Measurements from ENCODE around the gene CCNG2. TPM values are rescaled to one million over a fixed set of nuclear protein-coding genes. Genes with fewer than 3 reads are reported as not detected.

The CCNG2 gene
- total RNA-seq, 2 experiments from 2014 or later: 21.6 to 22.5 TPM

DNA sequence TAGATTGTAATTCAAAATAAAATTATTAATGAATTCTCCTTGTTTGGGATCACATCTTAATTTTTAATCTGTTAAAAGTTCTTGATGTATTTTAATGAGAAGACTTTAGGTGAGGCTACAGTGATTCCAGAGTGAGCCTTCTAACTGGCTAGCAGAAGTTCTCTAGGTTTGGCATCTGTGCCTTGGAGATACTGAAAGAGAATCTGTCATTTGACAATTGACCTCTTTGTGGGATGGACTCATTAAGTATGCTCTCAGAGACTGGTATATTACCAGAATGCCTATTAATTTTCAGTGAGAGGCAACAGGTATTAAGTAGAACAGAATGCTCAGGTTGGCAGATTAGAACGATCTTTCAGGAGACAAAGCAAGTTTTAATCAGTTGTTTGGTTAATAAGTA lies 10.2 kb downstream of the CCNG2 start:
- intact Hi-C loops (cut with micrococcal nuclease): no loop called here
- Mint-ChIP-seq H3K4me1 (ENCODE audit: low read depth) (no peaks in the 10 kb centered on the region), H3K9me3 (no peaks in the 10 kb centered on the region), H3K36me3 (ENCODE audit: low read depth) (peaks cover 4% of the 10 kb centered on the region), H3K27ac (no peak overlapping the region), H3K27me3 (ENCODE audit: low read depth) (no peaks in the 10 kb centered on the region), H3K4me3 (no peak overlapping the region)
- CTCF ChIA-PET: no interaction called here
- no peak for DNase-seq

DNA sequence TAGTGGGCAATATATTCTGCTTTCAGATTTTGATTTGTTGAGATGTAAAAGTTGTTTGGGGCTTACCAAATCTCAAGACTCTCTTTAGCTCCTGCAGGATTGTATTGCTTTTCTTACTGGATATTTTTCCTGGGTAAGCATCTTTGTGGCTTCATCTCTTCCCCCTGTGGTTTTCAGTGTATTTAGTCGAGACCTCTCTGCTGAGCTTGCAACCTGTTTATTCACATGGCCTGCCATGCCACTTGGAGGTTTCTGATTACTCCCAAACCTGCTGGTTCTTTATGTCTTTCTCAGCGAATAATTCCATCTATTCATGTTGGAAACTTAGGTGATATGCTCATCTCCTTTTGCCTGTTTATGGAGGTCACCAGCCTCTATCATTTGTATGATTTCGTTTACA lies 10.9 kb downstream of the CCNG2 start:
- Mint-ChIP-seq H3K27ac (no peak overlapping the region), H3K4me3 (no peak overlapping the region), H3K4me1 (ENCODE audit: low read depth) (no peaks in the 10 kb centered on the region), H3K9me3 (no peaks in the 10 kb centered on the region), H3K36me3 (ENCODE audit: low read depth) (peaks cover 4% of the 10 kb centered on the region), H3K27me3 (ENCODE audit: low read depth) (no peaks in the 10 kb centered on the region)
- CTCF ChIA-PET: interaction anchor here (1.0 kb wide), 1 partner anchor 8 kb away, joined by 3 read pairs; no protein-coding TSS in a partner anchor
- intact Hi-C loops (cut with micrococcal nuclease): no loop called here
- DNase-seq: no peak

DNA sequence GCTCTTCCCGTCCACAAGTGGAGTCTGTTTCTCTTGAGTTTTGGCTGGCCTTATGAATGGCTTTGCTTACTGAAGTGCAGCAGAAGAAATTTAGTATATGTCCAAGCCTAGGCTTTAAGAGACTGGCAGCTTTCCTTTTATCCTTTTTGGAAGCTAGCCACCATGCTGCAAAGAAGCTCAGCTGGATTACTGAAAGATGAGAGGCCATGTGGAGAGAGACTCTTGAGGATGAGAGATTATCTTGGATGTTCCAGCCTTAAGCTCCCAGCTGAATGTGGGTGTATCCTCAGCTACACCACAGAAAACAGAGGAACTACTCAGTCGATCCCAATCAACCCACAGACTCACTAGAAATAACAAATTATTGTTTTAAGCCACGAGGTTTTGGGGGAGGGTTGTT lies 12.5 kb downstream of the CCNG2 start:
- no peaks in the 10 kb centered on the region for H3K9me3 Mint-ChIP-seq
- no peak overlapping the region for H3K4me3 Mint-ChIP-seq
- no peaks in the 10 kb centered on the region for H3K27me3 Mint-ChIP-seq (ENCODE audit: low read depth)
- peaks cover 1% of the 10 kb centered on the region for H3K36me3 Mint-ChIP-seq (ENCODE audit: low read depth)
- CTCF ChIA-PET: interaction anchor here (1.0 kb wide), 1 partner anchor 73 kb away, joined by 3 read pairs; no protein-coding TSS in a partner anchor
- no peaks in the 10 kb centered on the region for H3K4me1 Mint-ChIP-seq (ENCODE audit: low read depth)
- H3K27ac Mint-ChIP-seq: no peak overlapping the region
- intact Hi-C loops (cut with micrococcal nuclease): no loop called here
- no peak for DNase-seq

DNA sequence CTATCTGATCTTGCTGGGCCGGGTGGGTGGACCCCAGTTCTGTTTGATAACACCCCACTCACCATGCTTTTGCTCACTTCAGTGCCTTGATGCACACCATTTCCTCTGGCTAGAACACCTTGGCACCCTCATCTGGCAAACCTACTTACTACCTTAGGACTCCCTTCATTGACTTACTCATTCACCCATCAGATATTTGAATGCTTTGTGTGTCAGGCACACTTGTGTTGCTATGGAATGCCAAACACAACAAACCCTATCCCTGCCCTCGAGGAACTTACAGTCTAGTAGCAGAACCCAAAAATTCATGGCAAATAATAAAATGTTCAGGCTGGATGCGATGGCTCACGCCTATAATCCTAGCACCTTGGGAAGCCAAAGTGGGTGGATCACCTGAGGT lies 13.9 kb downstream of the CCNG2 start:
- CTCF ChIA-PET: no interaction called here

DNA sequence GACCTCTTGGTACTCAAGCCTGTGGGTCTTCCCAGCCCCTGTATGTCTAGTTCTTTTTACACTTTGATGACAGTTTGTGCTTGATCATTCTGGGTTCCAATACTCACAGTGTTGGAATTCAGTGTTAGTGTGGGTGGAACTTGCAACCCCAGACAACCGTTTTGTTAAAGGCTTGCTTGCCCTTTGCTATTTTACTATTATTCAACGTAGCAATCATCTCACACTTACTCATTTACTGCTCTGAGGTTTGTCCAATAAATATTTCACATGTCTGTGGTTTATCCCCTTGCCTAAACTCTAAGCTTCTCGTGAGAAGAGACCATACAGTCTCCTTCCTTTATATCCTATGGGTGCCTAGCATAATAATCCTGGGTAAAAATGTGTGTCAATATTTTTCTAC lies 15.3 kb downstream of the CCNG2 start:
- no peaks in the 10 kb centered on the region for H3K27me3 Mint-ChIP-seq (ENCODE audit: low read depth)
- intact Hi-C loops (cut with micrococcal nuclease): no loop called here
- H3K36me3 Mint-ChIP-seq (ENCODE audit: low read depth): peaks cover 1% of the 10 kb centered on the region
- H3K4me3 Mint-ChIP-seq: no peak overlapping the region
- H3K4me1 Mint-ChIP-seq (ENCODE audit: low read depth): no peaks in the 10 kb centered on the region
- CTCF ChIA-PET: no interaction called here
- H3K27ac Mint-ChIP-seq: no peak overlapping the region
- no peak for DNase-seq
- no peaks in the 10 kb centered on the region for H3K9me3 Mint-ChIP-seq

More for the DNA sequence above, 13.9 kb downstream of the CCNG2 start:
- Mint-ChIP-seq H3K36me3 (ENCODE audit: low read depth) (peaks cover 1% of the 10 kb centered on the region), H3K4me3 (no peak overlapping the region), H3K9me3 (no peaks in the 10 kb centered on the region), H3K4me1 (ENCODE audit: low read depth) (no peaks in the 10 kb centered on the region), H3K27me3 (ENCODE audit: low read depth) (no peaks in the 10 kb centered on the region), H3K27ac (no peak overlapping the region)
- DNase-seq: no peak
- intact Hi-C loops (cut with micrococcal nuclease): no loop called here

DNA sequence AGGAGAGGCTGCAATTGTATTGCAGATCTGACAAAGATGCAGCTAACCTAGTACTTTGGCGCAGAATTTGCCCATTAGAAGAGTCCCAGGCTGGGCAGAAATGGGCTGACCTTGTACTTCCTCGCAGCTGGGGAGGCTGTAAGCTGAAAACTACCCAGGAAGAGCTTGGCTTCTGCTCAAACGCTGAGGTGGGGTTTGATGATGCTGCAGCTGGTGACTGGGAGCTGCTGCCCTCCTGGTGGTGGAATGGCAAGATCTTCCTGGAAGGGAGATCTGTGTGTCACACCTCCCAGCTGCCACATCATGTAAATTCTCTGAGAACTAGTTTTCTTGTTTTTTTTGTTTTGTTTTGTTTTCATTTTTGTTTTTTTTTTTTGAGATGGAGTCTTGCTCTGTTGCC lies 17.4 kb downstream of the CCNG2 start:
- H3K9me3 Mint-ChIP-seq: no peaks in the 10 kb centered on the region
- intact Hi-C loops (cut with micrococcal nuclease): no loop called here
- no peak overlapping the region for H3K4me3 Mint-ChIP-seq
- CTCF ChIA-PET: interaction anchor here (1.5 kb wide), 1 partner anchor 29 kb away, joined by 8 read pairs; no protein-coding TSS in a partner anchor
- H3K27ac Mint-ChIP-seq: no peak overlapping the region
- no peaks in the 10 kb centered on the region for H3K27me3 Mint-ChIP-seq (ENCODE audit: low read depth)
- H3K36me3 Mint-ChIP-seq (ENCODE audit: low read depth): no peaks in the 10 kb centered on the region
- no peak for DNase-seq
- H3K4me1 Mint-ChIP-seq (ENCODE audit: low read depth): no peaks in the 10 kb centered on the region

DNA sequence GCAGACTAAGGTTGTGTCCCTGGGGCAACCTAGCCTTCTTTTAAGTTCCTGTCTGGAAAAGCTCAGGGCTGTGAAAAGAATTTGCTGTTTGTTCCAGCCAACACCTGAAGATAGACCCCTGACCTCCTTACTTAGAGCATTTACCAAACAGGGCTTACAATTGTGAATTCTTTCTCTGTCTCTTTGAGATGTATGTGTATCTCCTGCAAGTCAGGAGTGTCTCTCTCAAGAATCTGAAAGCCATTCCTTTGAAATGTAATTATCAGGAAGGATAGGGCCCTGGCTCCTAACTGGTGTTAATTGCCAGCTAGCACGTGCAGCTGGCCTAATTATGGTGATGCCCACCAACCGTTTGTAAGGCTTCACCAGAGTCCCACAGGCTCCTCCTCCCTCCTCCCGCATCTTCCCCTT lies 18.2 kb downstream of the CCNG2 start:
- no peak for DNase-seq
- CTCF ChIA-PET: interaction anchor here (0.7 to 0.8 kb wide), 2 partner anchors 18 to 80 kb away, joined by 3 read pairs; no protein-coding TSS in a partner anchor
- intact Hi-C loops (cut with micrococcal nuclease): no loop called here
- Mint-ChIP-seq H3K36me3 (ENCODE audit: low read depth) (no peaks in the 10 kb centered on the region), H3K4me1 (ENCODE audit: low read depth) (no peaks in the 10 kb centered on the region), H3K27me3 (ENCODE audit: low read depth) (no peaks in the 10 kb centered on the region), H3K9me3 (no peaks in the 10 kb centered on the region), H3K4me3 (no peak overlapping the region), H3K27ac (no peak overlapping the region)

DNA sequence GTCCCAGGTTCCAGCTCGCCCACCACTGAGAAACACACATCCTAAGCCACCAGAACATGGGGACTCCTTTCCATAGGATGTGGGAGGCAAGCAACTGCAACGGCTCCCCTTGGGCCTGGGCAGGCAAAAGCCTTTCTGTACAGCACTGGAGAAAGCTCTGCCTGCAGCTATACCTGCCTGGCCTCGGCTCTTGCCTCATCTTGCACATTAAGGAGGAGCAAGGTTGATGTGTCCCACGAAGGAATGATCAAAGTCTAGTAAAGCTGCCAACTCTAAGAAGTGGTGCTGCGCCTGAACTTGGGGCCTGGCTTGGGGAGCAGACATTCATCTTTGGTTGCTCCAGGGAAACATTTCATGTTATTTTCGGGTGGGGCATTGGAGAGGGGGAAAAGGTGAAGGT lies 19.6 kb downstream of the CCNG2 start:
- Mint-ChIP-seq H3K36me3 (ENCODE audit: low read depth) (no peaks in the 10 kb centered on the region), H3K27ac (no peak overlapping the region), H3K27me3 (ENCODE audit: low read depth) (no peaks in the 10 kb centered on the region), H3K4me1 (ENCODE audit: low read depth) (no peaks in the 10 kb centered on the region), H3K4me3 (no peak overlapping the region), H3K9me3 (no peaks in the 10 kb centered on the region)
- intact Hi-C loops (cut with micrococcal nuclease): no loop called here
- no peak for DNase-seq
- CTCF ChIA-PET: interaction anchor here (1.1 kb wide), 1 partner anchor 13 kb away, joined by 3 read pairs; no protein-coding TSS in a partner anchor

DNA sequence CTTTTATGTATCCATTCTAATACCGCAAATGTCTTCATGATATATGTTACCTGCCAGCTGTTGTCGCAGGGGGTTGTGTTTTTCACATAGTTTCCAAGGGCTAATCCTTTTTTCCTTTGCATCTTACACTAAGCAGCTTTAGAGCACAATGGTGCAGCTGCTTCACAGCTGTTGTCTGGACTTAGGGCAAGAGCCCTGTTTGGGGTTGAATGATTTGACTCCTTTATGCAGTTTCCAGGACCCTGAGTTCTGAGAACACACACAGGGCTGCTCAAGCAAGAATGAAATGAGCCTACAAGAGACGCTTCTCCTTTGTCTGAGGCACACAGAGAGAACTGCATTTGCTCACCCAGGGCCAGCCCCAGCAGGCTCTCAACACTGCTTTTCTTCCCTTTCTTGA lies 20.2 kb downstream of the CCNG2 start:
- no peaks in the 10 kb centered on the region for H3K27me3 Mint-ChIP-seq (ENCODE audit: low read depth)
- CTCF ChIA-PET: interaction anchor here (1.1 kb wide), 1 partner anchor 13 kb away, joined by 3 read pairs; no protein-coding TSS in a partner anchor
- no peaks in the 10 kb centered on the region for H3K36me3 Mint-ChIP-seq (ENCODE audit: low read depth)
- no peaks in the 10 kb centered on the region for H3K9me3 Mint-ChIP-seq
- DNase-seq: no peak
- no peak overlapping the region for H3K4me3 Mint-ChIP-seq
- H3K4me1 Mint-ChIP-seq (ENCODE audit: low read depth): no peaks in the 10 kb centered on the region
- H3K27ac Mint-ChIP-seq: no peak overlapping the region
- intact Hi-C loops (cut with micrococcal nuclease): no loop called here

DNA sequence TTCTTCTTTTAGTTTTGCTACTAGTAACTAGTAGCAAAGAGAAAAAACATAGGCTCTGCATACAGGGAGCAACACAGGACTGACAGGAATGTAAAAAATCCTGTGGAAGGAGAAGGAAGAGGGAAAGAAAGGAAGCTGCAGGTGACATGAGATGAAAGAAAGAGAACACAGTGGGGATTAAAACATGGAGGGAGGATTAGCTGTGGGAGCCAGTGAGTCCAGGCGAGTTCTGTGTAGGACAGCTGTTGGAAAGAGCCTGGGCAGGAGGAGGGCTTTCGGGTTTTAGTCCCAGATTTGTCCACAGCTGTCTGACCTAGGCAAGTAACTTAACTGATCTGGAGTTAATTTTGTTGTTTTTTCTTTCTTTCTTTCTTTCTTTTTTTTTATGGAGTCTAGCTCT lies 21.6 kb downstream of the CCNG2 start:
- Mint-ChIP-seq H3K36me3 (ENCODE audit: low read depth) (no peaks in the 10 kb centered on the region), H3K27me3 (ENCODE audit: low read depth) (no peaks in the 10 kb centered on the region), H3K4me3 (no peak overlapping the region), H3K27ac (no peak overlapping the region), H3K4me1 (ENCODE audit: low read depth) (no peaks in the 10 kb centered on the region), H3K9me3 (no peaks in the 10 kb centered on the region)
- DNase-seq: no peak
- CTCF ChIA-PET: interaction anchor here (0.6 to 2.5 kb wide), 3 partner anchors 22 to 839 kb away, joined by 3 to 11 read pairs (median 4); no protein-coding TSS in a partner anchor
- intact Hi-C loops (cut with micrococcal nuclease): no loop called here

DNA sequence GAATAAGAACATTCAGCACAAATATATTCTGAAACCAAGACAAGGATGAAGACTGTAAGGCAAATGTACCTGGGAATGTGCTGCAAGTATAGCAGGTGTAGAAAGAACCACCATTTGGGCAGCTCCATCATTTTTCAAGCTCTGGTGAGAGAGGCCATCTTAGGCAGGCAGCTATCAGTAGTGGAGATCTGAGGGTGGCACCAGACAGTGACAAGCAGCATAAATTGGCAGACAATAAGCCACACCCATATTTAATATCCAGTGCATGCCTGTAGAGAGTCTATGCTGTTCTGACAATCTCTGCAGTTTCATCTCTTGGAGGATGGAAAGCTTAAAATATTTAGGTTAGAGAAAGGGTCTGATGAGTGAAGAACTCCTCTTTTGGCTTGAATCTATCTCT lies 22.5 kb downstream of the CCNG2 start:
- Mint-ChIP-seq H3K27ac (no peak overlapping the region), H3K36me3 (ENCODE audit: low read depth) (no peaks in the 10 kb centered on the region), H3K9me3 (no peaks in the 10 kb centered on the region), H3K4me3 (no peak overlapping the region), H3K4me1 (ENCODE audit: low read depth) (no peaks in the 10 kb centered on the region), H3K27me3 (ENCODE audit: low read depth) (peaks cover 4% of the 10 kb centered on the region)
- no peak for DNase-seq
- intact Hi-C loops (cut with micrococcal nuclease): no loop called here
- CTCF ChIA-PET: interaction anchor here (0.6 to 2.5 kb wide), 5 partner anchors 10 to 84 kb away, joined by 3 to 11 read pairs (median 4); no protein-coding TSS in a partner anchor

DNA sequence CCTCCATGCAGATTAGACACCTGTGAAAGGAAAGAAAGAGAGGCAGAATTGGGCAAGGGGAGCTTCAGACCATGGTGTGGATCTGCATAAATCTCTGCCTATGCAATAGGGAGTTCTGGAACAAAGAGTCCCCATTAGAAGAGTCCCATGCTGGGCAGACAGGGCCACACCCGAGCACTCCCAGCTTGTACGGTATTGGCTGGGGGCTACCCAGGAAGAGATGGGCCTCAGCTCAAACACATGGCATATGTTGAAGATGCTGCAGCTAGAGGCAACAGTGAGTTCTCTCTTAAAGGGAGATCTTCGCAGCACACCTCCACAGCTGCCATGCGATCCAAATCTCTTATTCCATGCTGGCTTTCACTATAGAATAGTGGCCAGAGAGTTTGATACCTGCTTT lies 24.7 kb downstream of the CCNG2 start:
- Mint-ChIP-seq H3K27ac (no peak overlapping the region), H3K36me3 (ENCODE audit: low read depth) (no peaks in the 10 kb centered on the region), H3K9me3 (no peaks in the 10 kb centered on the region), H3K27me3 (ENCODE audit: low read depth) (peaks cover 4% of the 10 kb centered on the region), H3K4me3 (no peak overlapping the region), H3K4me1 (ENCODE audit: low read depth) (no peaks in the 10 kb centered on the region)
- intact Hi-C loops (cut with micrococcal nuclease): no loop called here
- CTCF ChIA-PET: interaction anchor here (0.7 to 0.8 kb wide), 2 partner anchors 12 to 84 kb away, joined by 3 read pairs; no protein-coding TSS in a partner anchor
- no peak for DNase-seq

DNA sequence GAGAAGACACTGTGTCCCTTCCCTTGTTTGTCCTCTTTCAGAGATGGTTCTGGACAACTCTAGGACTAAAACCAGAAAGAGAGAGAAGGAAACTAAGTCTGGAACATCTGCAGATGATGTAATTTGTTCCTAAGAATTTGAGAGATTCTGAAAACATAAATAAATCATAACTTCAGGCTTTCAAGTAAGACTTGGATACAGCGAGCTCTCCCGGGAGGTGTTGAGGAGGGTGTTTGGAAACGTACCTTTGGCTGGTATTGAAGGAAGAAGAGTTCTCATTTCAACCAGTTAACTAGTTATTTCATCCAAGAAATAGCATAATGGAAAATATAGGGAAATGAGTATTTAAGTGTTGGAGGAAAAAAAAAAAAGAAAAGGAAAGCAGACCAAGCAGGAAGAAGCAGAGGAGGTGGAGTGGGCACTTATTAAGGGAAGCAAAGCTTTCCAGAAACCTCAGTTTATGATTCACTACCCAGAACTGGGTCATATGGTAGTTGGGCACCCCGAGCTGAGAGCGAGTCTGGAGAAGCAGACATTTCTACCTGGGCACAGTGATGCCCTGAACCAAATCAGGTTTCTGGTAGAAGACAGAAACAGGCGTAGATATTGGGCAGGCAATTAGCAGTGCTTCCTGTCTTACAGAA lies 26.9 kb downstream of the CCNG2 start:
- no peak overlapping the region for H3K27ac Mint-ChIP-seq
- peaks cover 4% of the 10 kb centered on the region for H3K27me3 Mint-ChIP-seq (ENCODE audit: low read depth)
- H3K36me3 Mint-ChIP-seq (ENCODE audit: low read depth): no peaks in the 10 kb centered on the region
- DNase-seq: no peak
- H3K9me3 Mint-ChIP-seq: no peaks in the 10 kb centered on the region
- intact Hi-C loops (cut with micrococcal nuclease): no loop called here
- no peaks in the 10 kb centered on the region for H3K4me1 Mint-ChIP-seq (ENCODE audit: low read depth)
- H3K4me3 Mint-ChIP-seq: no peak overlapping the region
- CTCF ChIA-PET: interaction anchor here (0.7 kb wide), 2 partner anchors 45 to 288 kb away, joined by 3 to 4 read pairs; no protein-coding TSS in a partner anchor
